ENCODE measurements around the gene BNIP2. TPM values are rescaled to one million over a fixed set of nuclear protein-coding genes. Genes with fewer than 3 reads are reported as not detected.

The BNIP2 gene
- polyA plus RNA-seq, 1 experiment = 25.3 TPM

- Histone ChIP-seq H3K27me3 (ENCODE audit: control insufficient read depth, insufficient read depth, low read length) (no peaks in the 10 kb centered on the region), H3K4me3 (ENCODE audit: low read depth, low read length) (no peak overlapping the region), H3K36me3 (ENCODE audit: control insufficient read depth, insufficient read depth, low read length) (peaks cover 4% of the 10 kb centered on the region; the same call in 1 of the 2 replicates)
- DNase-seq (ENCODE audit: low read depth) = no peak
- TF ChIP-seq, protein P1, sequence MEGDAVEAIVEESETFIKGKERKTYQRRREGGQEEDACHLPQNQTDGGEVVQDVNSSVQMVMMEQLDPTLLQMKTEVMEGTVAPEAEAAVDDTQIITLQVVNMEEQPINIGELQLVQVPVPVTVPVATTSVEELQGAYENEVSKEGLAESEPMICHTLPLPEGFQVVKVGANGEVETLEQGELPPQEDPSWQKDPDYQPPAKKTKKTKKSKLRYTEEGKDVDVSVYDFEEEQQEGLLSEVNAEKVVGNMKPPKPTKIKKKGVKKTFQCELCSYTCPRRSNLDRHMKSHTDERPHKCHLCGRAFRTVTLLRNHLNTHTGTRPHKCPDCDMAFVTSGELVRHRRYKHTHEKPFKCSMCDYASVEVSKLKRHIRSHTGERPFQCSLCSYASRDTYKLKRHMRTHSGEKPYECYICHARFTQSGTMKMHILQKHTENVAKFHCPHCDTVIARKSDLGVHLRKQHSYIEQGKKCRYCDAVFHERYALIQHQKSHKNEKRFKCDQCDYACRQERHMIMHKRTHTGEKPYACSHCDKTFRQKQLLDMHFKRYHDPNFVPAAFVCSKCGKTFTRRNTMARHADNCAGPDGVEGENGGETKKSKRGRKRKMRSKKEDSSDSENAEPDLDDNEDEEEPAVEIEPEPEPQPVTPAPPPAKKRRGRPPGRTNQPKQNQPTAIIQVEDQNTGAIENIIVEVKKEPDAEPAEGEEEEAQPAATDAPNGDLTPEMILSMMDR (IDR thresholded peaks at IDR 0.05; ENCODE audit: insufficient read depth, low read depth, low read length) = no peak
- ChIA-PET CTCF (no interaction called here), POLR2A (no interaction called here)
These were observed 26.9 kb downstream of the BNIP2 start for GRCh38 chr15:59662260-59662659.

DNA sequence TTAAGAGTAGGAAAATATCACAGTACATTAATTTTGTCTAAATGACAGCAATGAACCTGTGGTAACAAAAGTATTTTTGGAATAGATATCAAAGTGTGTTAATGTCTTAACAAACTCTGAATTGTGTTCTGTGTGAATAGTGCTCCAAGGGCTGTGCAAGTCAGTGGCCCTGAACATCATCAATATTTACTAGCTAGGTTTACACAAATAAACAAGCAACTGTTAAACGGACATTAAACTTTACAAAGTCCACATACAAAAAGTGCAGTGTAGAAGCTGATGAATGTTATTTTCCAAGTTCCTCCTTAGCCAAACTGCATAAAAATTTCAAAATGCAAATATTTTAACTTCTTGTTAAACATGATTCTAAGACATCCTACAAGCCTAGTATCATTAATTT, 29.8 kb downstream of the BNIP2 start:
- ChIA-PET POLR2A (no interaction called here), CTCF (interaction anchor here (1.0 kb wide), 1 partner anchor 8 kb away, joined by 3 read pairs; no protein-coding TSS in a partner anchor)
- Histone ChIP-seq H3K27me3 (ENCODE audit: control insufficient read depth, insufficient read depth, low read length) (no peaks in the 10 kb centered on the region), H3K4me3 (ENCODE audit: low read depth, low read length) (no peak overlapping the region), H3K36me3 (ENCODE audit: control insufficient read depth, insufficient read depth, low read length) (peaks cover 3% of the 10 kb centered on the region; the same call in 1 of the 2 replicates)
- TF ChIP-seq, protein P1 (IDR thresholded peaks at IDR 0.05; ENCODE audit: insufficient read depth, low read depth, low read length) = no peak
- no peak for DNase-seq (ENCODE audit: low read depth)

DNA sequence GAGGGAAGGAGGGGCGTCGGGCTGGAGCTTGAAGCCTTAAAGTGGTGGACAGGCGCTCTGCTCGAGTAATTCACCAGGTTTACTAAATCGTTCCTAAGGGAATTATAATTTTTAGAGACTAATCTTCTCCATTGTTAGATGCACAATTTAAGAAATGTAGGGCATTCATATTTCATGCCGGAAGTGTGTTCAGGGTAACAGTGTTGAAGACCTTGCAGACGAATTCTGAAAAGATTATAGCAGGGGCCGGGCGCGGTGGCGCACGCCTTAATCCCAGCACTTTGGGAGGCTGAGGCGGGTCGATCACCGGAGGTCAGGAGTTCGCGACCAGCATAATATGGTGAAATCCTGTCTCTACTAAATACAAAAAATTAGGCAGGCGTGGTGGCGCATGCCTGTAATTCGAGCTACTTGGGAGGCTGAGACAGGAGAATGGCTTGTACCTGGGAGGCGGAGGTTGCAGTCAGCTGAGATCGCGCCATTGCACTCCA, 31.4 kb downstream of the BNIP2 start:
- Histone ChIP-seq H3K4me3 (ENCODE audit: low read depth, low read length) (peak overlapping the region; percentile 92), H3K36me3 (ENCODE audit: control insufficient read depth, insufficient read depth, low read length) (peaks cover 3% of the 10 kb centered on the region; the same call in 1 of the 2 replicates), H3K27me3 (ENCODE audit: control insufficient read depth, insufficient read depth, low read length) (no peaks in the 10 kb centered on the region)
- POLR2A ChIA-PET = interaction anchor here (0.5 to 1.0 kb wide), 4 partner anchors 10 to 1229 kb away, joined by 3 to 4 read pairs (median 3); no protein-coding TSS in a partner anchor
- CTCF ChIA-PET = interaction anchor here (0.6 to 2.1 kb wide), 2 partner anchors 125 to 741 kb away, joined by 3 to 7 read pairs; no protein-coding TSS in a partner anchor
- DNase-seq (ENCODE audit: low read depth) = no peak
- TF ChIP-seq, protein P1 (IDR thresholded peaks at IDR 0.05; ENCODE audit: insufficient read depth, low read depth, low read length) = no peak

- peaks cover 3% of the 10 kb centered on the region; the same call in 1 of the 2 replicates for H3K36me3 ChIP-seq (ENCODE audit: control insufficient read depth, insufficient read depth, low read length)
- peak; percentile 73 for DNase-seq (ENCODE audit: low read depth)
- POLR2A ChIA-PET = interaction anchor here (0.5 to 1.0 kb wide), 4 partner anchors 10 to 1230 kb away, joined by 3 to 4 read pairs (median 3); no protein-coding TSS in a partner anchor
- H3K4me3 ChIP-seq (ENCODE audit: low read depth, low read length) = peak within 1 kb of the TSS; percentile 92
- H3K27me3 ChIP-seq (ENCODE audit: control insufficient read depth, insufficient read depth, low read length) = no peaks in the 10 kb centered on the region
- CTCF ChIA-PET = interaction anchor here (0.6 to 2.1 kb wide), 2 partner anchors 125 to 740 kb away, joined by 3 to 7 read pairs; no protein-coding TSS in a partner anchor
- TF ChIP-seq, protein P1 (IDR thresholded peaks at IDR 0.05; ENCODE audit: insufficient read depth, low read depth, low read length) = no peak
These were observed 32.1 kb downstream of the BNIP2 start, which contains the start of gene GTF2A2 for GRCh38 chr15:59656897-59657634. TSS of gene GTF2A2 (minus strand) at chr15:59657515. CDS start at chr15:59652277, 5,238 bp downstream.

- DNase-seq (ENCODE audit: low read depth) = no peak
- CTCF ChIA-PET = interaction anchor here (1.0 to 2.5 kb wide), 4 partner anchors 11 to 121 kb away, joined by 3 to 9 read pairs (median 4); no protein-coding TSS in a partner anchor
- H3K4me3 ChIP-seq (ENCODE audit: low read depth, low read length) = no peak overlapping the region
- no peaks in the 10 kb centered on the region for H3K27me3 ChIP-seq (ENCODE audit: control insufficient read depth, insufficient read depth, low read length)
- POLR2A ChIA-PET = no interaction called here
- TF ChIP-seq, protein P1 (IDR thresholded peaks at IDR 0.05; ENCODE audit: insufficient read depth, low read depth, low read length) = no peak
- H3K36me3 ChIP-seq (ENCODE audit: control insufficient read depth, insufficient read depth, low read length) = no peaks in the 10 kb centered on the region
These were observed 35.1 kb downstream of the BNIP2 start for GRCh38 chr15:59654046-59654445.

Data from BJ (cell line).